AG20443 (cell line): ENCODE data around the gene DPM3.
"Not testable (repeated sequence)": the region's sequence is repeated elsewhere in the genome, so short reads cannot be mapped to it uniquely, and the experiment has no call there.

Experiments
- DNase-seq: peaks from one replicate; pipeline ENCODE4 v3.0.0; 2012; ENCODE audit warnings: low spot score, mixed read lengths

DPM3 gene

DNA sequence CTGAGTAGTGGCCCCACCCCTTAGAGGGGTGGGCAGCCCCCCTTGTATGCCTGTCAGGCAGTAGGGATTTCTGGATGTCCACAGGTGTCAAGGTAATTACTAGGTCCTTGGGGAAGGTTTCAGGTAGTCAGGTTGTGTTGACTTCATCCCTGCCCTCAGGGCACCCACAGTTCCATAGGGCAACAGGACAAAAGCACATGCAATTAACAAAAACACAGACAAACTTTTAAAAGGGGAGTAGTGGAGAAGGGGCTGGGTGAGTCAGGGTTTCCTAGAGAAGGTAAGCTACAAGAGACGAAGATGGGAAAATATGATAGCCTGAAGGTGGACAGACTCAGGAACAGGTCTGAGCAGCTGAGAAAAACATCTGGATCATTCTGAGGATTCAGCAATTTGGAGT, 18.7 kb upstream of the DPM3 start:
- DNase-seq = no peak

DNA sequence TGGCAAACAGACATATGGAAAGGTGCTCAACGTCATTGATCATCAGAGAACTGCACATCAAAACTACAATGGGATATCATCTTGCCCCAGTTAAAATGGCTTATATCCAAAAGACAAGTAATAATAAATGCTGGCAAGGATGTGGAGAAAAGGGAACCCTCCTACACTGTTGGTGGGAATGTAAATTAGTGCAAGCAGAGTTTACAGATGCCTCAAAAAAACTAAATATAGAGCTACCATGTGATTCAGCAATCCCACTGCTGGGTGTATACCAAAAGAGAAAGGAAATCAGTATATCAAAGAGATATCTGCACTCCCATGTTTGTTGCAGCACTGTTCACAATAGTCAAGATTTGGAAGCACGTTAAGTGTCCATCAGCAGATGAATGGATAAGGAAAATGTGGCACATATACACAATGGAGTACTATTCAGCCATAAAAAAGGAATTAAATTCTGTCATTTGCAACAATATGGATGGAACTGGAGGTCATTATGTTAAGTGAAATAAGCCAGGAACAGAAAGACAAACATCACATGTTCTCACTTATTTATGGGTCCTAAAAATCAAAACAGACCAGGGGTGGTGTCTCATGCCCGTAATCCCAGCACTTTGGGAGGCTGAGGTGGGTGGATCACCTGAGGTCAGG, 15.8 kb upstream of the DPM3 start:
- not testable (repeated sequence) for DNase-seq

DNA sequence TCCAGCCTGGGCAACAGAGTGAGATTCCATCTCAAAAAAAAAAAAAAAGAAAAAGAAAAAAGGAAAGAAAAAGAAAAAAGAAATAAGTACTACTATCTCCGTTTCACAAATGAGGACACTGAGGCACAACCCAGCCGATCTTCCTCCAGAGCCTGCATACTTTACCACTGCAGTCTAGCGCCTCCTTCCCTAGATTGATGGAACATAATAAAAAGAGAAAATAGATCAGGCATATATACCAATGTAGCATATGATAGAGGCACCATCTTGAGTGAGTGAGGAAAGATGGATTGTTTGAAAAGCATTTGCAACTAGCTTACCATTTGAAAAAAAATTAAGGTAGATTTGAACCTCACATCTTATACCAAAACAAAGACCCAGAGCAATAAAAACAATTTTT, 5.2 kb upstream of the DPM3 start:
- no peak for DNase-seq

DNA sequence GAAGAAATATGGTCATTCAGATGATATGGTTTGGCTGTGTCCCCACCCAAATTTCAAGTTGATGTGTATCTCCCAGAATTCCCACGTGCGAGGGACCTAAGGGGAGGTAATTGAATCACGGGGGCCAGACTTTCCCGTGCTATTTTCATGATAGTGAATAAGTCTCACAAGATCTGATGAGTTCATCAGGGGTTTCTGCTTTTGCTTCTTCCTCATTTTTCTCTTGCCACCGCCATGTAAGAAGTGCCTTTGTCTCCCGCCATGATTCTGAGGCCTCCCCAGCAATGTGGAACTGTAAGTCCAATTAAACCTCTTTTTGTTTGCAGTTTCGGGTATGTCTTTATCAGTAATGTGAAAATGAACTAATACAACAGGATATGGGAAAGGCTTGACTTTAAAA, 1.4 kb upstream of the DPM3 start:
- no peak for DNase-seq

DNA sequence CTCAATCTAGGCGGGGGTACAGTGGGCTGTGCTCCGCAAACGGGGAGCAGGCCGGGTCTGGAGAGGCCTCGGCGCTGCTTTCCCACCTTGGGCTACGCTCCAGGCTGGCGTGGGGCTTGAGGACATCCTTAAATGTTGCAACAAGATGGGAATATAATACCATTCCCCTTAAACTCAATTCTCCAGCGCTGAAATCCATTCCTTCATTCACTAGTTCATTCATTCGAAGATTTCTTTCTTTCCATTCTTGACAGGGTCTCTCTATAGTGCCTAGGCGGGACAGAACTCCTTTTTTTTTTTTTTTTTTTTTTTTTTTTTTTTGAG, 261 bp upstream of the DPM3 start:
- DNase-seq = no peak

DNA sequence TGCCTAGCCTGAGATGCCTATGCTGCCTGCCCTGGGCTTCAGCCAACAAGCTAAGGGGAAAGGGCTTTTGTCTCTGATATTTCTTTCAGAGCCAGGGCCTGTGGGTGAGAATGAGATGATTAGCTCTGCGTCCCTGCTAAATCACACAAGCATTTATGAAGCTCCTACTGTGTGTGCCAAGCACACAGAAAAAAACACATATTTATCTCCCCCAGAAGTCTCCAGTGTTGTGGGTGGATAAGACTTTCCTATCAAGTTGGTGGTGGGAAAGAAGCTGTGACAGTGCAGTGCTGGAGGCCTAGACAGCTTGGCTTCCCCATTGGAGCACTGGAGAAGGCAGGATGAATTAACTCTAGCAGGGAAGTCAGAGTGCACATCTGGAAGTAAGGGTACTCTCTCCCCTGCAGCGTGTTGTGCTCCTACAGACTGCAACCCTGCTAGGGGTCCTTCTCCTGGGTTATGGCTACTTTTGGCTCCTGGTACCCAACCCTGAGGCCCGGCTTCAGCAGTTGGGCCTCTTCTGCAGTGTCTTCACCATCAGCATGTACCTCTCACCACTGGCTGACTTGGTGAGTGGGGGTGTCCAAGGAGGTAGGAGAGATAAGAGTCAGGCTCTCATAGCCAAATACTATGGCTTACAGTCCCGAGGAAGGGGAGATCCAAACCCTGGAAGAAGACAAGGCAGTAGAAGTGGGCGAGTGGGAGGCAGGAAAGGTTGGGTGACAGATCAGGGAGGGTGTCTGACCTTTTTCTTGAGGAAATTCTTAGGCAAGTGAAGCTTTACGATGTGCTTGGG, 3.0 kb downstream of the DPM3 start:
- no peak for DNase-seq

DNA sequence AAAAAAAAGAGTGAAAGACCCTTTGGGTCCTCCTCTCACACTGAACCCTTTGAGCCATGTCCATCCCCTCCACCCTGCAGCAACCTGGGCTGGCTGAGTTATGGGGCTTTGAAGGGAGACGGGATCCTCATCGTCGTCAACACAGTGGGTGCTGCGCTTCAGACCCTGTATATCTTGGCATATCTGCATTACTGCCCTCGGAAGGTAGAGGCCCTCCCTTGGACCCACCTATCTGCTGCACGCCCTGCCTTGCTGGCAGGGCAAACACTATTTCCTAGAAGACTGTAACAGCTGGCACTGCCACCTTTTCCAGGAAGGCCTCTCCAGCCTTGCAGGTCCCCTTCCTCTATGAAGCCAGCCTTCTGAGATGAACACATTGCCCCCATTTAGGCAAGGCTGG, 3.6 kb downstream of the DPM3 start:
- peak; percentile 4 for DNase-seq

DNA sequence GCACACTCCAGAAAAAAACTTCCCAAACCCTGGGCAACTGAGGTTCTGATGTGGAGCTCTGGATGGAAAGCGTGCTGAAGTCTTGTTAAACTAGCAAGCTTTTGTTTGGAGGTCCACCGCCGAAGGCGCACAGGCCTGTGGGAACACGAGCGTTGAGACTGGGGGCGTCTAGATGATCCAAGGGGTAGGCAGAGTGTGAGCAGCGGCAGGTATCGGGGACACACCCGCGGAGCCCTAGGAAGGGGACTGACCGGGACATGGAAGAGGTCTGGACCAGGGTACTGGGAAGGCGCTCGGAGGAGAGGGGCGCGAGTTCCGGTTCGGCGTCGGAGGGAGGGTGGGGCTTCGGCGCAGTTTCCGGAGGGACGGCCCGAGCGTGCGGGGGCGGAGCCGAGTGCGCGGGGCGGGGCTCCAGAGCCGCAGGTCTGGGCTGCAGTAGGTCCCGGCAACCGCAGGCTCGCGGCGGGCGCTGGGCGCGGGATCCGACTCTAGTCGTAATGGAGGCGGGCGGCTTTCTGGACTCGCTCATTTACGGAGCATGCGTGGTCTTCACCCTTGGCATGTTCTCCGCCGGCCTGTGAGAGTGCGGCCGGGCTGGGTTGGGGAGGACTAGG, 4.8 kb downstream of the DPM3 start, which contains the start of gene SLC50A1:
TSS of gene SLC50A1 (plus strand) at position 438 of the 614 bp plus-strand sequence. CDS start at position 498, 60 bp downstream.
- peak; percentile 97 for DNase-seq

DNA sequence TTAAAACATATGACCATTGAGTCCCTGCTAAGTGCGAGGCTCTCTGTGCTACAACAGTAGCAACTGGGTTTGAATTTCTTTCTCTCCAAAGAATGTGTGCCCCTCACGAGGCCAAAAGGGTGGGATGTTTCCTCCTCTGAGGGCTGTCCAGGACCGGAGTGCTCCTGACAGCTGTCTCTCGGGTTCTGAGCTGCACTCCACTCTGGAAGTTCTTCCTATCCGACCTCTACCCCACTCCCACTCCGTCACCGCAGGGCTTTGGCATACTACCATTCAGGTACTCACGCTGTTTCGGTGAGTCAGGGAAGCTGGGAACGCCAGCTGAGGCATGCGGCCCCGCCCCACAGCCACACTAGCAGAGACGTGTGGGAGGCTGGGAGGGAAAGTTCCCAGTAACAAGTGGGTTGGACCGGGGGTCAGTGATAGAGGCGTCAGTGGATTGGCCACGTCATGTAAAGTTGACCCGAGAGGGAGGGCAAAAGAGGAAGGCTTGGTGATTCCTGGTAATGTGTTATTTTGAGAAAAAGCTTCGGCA, 5.4 kb downstream of the DPM3 start:
- peak; percentile 93 for DNase-seq

DNA sequence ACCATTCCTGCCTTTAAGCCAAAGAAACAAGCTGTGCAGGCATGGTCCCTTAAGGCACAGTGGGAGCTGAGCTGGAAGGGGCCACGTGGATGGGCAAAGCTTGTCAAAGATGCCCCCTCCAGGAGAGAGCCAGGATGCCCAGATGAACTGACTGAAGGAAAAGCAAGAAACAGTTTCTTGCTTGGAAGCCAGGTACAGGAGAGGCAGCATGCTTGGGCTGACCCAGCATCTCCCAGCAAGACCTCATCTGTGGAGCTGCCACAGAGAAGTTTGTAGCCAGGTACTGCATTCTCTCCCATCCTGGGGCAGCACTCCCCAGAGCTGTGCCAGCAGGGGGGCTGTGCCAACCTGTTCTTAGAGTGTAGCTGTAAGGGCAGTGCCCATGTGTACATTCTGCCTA, 6.0 kb downstream of the DPM3 start:
- no peak for DNase-seq

DNA sequence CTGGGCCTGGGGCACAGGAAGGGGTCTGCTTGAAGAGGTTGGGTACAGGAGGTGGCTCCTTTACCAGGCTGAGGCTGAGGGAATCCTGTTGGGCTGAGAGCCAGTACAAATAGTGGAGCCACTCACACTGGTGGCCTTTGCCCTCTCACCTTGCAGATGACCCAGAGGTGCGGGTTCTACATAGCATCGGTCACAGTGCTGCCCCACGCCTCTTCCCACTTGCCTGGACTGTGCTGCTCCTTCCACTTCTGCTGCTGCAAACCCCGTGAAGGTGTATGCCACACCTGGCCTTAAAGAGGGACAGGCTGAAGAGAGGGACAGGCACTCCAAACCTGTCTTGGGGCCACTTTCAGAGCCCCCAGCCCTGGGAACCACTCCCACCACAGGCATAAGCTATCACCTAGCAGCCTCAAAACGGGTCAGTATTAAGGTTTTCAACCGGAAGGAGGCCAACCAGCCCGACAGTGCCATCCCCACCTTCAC, 6.5 kb downstream of the DPM3 start:
- DNase-seq = no peak

DNA sequence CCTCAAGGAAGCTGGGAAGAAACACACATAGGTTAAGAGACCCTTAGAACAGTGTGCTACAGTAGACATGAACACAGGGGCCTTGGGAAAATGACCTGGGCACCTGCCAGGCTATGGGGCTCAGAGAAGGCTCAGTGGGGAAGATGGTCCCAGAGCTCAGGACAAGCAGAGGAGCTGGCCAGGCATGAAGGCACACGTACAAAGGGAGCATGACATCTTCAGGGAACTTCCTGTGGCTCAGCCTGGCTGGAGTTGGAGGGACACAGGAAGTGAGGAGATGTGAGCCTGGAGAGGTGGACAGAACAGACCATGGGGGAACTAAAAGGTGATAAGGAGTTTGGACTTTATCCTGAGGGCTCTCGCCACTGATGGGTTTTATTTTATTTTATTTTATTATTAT, 8.5 kb downstream of the DPM3 start:
- no peak for DNase-seq

DNA sequence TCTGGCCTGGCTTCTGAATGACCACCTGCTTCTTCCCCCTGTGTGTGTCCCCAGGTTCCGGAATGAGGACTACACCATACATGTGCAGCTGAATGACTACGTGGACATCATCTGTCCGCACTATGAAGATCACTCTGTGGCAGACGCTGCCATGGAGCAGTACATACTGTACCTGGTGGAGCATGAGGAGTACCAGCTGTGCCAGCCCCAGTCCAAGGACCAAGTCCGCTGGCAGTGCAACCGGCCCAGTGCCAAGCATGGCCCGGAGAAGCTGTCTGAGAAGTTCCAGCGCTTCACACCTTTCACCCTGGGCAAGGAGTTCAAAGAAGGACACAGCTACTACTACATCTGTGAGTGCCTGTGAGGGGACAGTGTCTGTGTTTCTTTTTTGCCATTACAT, 9.0 kb downstream of the DPM3 start:
- no peak for DNase-seq

DNA sequence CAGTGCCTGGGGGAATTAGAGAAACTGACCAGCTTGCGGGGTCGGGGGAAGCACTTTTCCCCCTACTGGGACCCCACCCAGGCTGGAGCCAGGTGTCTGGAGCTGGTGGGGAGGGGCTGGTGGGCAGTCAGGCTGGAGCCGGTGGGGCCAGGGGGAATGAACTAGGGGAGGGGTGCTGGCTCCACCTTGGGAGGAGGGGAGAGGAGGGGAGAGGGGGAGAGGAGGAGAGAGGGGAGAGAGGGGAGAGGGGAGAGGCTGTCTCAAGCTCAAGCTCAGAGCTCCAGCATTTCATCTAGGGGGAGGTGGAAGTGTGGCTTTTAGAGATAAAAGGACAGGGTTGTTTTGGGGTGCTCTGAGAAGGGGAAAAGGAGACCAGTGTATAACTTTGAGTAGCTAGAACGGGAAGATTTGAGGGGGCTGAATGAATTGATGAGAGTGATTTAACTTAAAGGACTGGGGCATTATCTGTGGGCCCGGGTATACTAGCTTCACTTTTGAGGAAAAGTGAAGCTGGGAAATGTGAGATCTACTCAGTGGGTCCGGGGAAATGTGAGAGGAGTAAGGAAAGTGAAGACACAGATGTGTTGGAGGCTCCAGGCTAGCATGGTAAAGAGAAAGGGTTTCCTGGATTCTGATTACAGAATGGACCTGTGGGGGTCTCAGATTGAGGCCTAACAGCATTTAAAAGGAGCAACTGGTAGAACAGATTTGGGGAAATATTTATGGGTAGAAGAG, 9.9 kb downstream of the DPM3 start:
- no peak for DNase-seq

DNA sequence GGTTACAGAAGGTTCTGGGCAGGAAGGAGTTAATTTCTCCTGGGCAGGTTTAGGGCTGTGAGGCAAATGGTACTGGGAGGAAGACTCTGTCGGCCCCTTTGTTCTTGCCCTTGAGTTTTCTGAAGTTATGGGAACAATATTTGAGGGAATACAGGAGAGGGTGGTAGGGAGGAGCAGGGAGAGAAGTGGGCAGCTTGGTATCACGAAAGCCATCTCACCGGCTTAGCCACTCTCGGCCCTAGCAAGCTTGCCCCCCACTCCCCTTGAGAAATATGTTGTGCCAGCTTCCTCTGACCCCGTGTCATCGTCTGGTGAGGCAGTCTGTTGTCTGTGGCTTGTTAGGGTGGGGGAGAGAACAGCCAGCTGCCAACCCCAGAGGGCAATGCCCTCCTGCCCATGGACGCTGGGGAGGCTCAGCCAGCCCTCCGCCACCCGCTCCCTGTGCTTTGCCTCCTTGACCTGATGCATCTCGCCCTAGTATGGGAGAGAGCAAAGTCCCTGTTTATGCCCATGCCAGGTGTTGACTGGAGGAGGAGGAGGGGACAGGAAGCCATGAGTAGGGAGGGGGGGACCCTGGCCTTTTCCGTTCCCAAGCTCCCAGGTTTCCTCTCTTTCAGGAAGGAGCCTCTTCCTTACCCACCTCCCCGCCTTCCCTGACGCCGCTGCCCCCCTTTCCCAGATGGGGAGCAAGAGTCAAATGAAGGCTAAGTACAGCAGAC, 11.4 kb downstream of the DPM3 start:
- no peak for DNase-seq

DNA sequence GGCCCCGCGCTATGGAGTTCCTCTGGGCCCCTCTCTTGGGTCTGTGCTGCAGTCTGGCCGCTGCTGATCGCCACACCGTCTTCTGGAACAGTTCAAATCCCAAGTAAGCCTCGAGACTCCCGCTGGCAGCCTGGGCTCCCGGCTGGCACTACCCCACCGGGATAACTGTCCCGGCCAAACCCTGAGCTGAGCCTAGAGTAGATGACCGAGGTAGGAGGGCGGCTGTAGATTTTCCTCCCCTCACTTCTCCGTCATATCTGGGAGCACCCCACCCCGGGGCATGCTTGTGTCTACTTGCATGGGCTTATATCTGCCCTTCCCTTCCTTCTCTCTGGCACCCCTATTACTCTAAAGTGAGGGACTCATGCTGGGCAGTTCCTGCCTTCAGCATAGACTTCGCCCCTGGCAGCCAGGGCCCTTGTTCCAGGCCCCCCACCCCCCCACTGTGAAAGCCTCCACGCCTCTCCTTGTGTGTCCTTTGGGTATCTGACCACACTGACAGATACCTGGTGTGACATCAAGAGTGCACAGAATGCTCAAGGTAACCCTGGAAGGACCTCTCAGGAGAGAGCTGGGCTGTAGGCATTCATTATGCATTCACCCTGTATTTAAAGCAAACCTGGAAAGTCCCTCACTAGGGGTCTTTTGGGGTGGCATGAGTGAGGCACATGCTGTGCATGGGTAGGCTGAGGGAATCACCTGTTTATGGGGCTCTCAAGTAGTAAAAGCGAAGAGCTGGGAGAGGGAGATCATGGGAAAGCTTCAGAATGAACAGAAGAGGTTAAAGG, 12.2 kb downstream of the DPM3 start:
- no peak for DNase-seq

DNA sequence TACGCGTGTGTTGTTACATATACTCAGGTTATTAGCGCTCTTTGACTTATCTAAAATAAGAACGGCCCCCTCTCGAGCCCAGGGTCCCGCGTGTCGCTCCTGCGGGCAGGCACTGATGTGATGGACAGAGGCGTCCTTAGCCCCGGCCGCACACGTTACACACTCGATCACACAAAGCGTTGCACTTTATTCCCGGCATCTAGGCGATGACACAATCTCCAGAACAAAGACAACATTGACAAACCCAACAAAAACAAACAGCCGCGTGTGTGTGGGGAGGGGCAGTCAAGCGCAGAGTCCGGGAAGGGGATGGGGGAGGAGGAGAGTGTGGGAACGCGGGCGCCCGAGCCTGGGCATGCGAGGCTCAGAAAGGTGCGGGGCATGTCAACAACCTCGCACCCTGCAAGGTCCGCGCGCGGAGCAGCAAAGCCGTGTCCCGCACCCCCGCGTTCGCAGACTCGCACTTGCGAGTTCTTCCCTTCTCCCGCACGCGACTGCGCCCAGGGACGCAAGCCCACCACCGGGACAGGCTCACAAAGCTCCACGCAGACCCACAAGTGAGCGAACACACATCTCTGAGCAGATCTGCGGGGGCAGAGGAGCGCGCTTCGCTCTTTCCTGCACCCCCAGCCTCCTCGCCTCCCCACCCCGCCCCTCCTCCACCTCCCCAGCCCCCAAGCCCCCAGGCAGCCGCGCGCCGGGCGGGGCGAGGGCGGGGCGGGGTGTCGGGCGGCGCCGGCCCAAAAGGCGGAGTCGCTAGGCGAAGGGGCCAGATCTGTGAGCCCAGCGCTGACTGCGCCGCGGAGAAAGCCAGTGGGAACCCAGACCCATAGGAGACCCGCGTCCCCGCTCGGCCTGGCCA, 13.0 kb downstream of the DPM3 start, which contains the start of gene EFNA1:
TSS of gene EFNA1 (plus strand) at position 772 of the 862 bp plus-strand sequence. CDS start 102 bp downstream, outside the sequence.
- DNase-seq = peak; percentile 66

DNA sequence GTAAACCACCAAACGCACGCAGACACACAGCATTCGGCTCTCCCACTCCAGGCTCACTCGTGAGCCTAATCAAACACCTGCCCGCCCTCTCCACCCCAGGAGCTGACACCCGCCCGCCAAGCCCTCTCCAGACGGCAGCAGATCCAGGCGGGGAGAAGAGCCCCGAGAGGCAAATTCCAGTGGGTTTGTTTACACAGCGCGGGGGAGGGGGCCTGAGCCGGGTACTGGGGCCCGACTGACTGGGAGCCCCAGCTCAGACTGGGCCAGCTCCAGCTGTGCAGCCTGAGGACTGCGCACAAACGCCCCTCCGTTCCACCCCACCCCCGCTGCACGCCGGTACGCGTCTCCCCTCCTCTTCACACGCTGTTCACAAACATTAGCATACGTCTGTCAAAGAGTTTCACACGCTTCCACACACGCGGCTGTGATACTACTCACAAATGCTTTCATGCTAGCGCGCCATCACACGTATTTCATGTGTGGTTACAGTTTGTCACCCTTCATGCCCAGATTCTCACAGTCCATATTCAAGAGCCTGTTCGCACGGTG, 13.7 kb downstream of the DPM3 start:
- DNase-seq = no peak

DNA sequence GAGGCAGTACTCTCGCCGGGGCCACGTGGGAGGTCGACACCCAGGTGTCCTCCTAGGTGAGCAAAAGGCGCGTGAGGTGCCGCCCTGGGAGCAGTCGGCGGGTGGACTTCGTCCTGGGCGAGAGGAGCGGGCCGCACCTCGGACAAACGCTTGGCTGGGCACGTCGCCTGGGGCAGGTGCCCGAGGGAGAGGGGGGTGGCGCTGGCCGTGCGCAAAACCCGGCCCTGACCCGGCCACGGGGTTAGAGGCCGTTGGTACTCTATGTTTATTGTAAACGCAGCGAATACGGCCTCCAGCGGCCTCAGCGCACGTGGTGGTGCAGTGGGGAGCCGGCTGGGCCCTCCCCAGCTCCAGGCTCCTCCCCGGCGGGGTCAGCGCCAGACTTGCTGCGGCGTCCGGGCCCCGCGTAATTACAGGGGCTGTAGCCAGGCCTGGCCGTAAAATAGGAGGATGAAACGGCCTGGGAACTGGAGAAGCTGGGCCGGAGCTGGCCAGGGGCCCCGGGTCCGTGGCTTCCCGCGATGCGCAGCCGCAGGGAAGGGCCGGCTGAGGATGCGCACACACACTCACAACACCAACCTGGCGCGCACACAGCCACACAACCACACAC, 14.3 kb downstream of the DPM3 start:
- peak; percentile 38 for DNase-seq
